Breast epithelium (tissue), 3 donors: ENCODE data around the gene SLC1A6.

ENCODE experiments used
- CTCF ChIP-seq, 3 donors: fragments of 450-650 bp; IDR thresholded peaks; one replicate each; pipeline ENCODE4 v1.5.1; 2016 to 2017; ENCODE audit warnings: antibody characterized with exemption in 3 of 3, mild to moderate bottlenecking in 3 of 3, moderate library complexity in 3 of 3
- POLR2A ChIP-seq: fragments of 450-650 bp; IDR thresholded peaks from one replicate; pipeline ENCODE4 v1.6.1; 2016; ENCODE audit warnings: antibody characterized with exemption, mild to moderate bottlenecking, moderate library complexity

GRCh38 chr19:15010501-15011300, 31.0 kb upstream of the SLC1A6 start:
- no peak for TF ChIP-seq CTCF (IDR thresholded peaks at IDR 0.05)
- no peak for TF ChIP-seq POLR2A
